Skeletal muscle tissue (tissue), 5 donors: ENCODE data around the gene PRKX. TPM values are rescaled to one million over a fixed set of nuclear protein-coding genes. Genes with fewer than 3 reads are reported as not detected.
"Not testable (repeated sequence)": the region's sequence is repeated elsewhere in the genome, so short reads cannot be mapped to it uniquely, and the experiment has no call there.

ENCODE experiments used
- H3K27ac ChIP-seq: one replicate; pipeline ENCODE4 v1.7.0; 2013; ENCODE audit warnings: mild to moderate bottlenecking, low read depth, low read length, inconsistent platforms
- H3K27me3 ChIP-seq, 3 donors: one replicate each; pipeline ENCODE4 v1.7.0; 2013; ENCODE audit warnings: low read length in 3 of 3; ENCODE audit not compliant: control insufficient read depth in 3 of 3, insufficient read depth in 3 of 3
- H3K36me3 ChIP-seq, 3 donors: one replicate each; pipeline ENCODE4 v1.7.0; 2013; ENCODE audit warnings: low read length in 3 of 3; ENCODE audit not compliant: control insufficient read depth in 3 of 3, insufficient read depth in 3 of 3
- H3K4me1 ChIP-seq, 3 donors: one replicate each; pipeline ENCODE4 v1.7.0; 2013; ENCODE audit warnings: low read length in 3 of 3, mild to moderate bottlenecking in 3 of 3; ENCODE audit not compliant: control insufficient read depth in 3 of 3, insufficient read depth in 3 of 3
- H3K4me3 ChIP-seq, 3 donors: one replicate each; pipeline ENCODE4 v1.7.0; 2013; ENCODE audit warnings: low read length in 3 of 3
- H3K9ac ChIP-seq, 3 donors: one replicate each; pipeline ENCODE4 v1.7.0; 2013; ENCODE audit warnings: low read length in 3 of 3, mild to moderate bottlenecking in 3 of 3, moderate library complexity in 2 of 3, low read depth in 1 of 3
- H3K9me3 ChIP-seq, 3 donors: one replicate each; pipeline ENCODE4 v1.7.0; 2013; ENCODE audit warnings: low read length in 3 of 3; ENCODE audit not compliant: control insufficient read depth in 3 of 3
- small RNA-seq: library from RNA; depleted of rRNA; stranded (forward); fragments of <200 nt; gene quantifications from one replicate; pipeline ENCODE3, GENCODE V24; 2014
- total RNA-seq: library from RNA; depleted of rRNA; stranded (reverse); fragments of >200 nt; gene quantifications from one replicate; pipeline ENCODE4 v1.2.3, GENCODE V29; 2014
- donor health status: Osteomylitis.

Gene PRKX
- total RNA-seq, 1 donor from 2014 or later: 6.3 TPM

GRCh38 chrX:3560010-3560409 lies 153.4 kb downstream of the PRKX start:
- not testable (repeated sequence) for H3K27ac ChIP-seq, H3K9ac ChIP-seq, H3K27me3 ChIP-seq, H3K36me3 ChIP-seq, H3K4me1 ChIP-seq, H3K4me3 ChIP-seq, H3K9me3 ChIP-seq

Small RNAs within 50 kb of the gene (small RNA-seq; reads per million reads assigned to genes)
- gene RF00019: not detected
- gene RNU6-114P: not detected
